ENCODE results near the gene GPT2.

Gene GPT2

DNA sequence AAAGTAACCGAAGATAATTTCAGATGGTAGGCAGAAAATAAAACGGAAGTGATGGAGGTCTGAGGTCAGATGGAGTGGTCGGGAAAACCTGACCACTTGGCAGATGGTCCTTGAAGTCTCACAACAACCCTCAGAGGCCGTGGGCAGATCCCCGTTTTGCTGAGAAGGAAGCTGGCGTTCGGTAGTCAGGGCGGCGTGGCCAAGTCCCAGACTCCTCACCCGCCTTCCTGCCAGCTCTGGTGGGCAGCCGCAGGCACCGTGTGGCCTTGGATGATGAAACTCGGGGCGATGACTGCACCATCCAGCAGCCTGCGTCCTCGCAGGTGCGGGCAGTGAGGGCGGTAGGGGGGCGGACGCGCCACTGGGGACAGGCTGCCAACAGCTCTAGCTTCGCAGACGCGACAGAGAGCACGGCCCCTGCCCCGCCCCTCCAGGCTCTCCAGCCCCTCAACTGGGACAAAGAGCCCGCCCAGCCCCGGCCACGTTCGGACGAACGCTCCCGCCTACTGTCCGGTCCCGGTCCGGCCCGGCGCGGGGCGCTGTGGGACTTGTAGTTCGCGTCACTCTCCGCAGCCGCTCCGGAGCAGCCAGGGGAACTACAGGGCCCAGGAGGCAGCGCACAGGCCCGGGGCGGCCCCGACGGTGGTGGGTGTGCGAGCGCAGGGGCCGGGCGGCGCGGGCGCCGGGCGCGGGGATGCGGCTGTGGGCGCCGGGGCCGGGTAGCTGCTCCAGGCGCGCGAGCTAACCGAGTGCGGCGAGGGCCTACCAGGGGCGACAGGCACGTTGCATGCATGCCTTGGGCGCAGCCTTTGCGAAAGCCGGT, at the start of gene GPT2:
Gene GPT2 (plus strand): TSS at position 673 of the 823 bp plus-strand sequence. CDS start 354 bp downstream, outside the sequence.
- peak; percentile 88 to 91 for DNase-seq

- DNase-seq: no peak
Observed at GRCh38 chr16:46836534-46837530, 47.3 kb upstream of the GPT2 start.

GRCh38 chr16:46839986-46840443, 44.1 kb upstream of the GPT2 start:
- DNase-seq: no peak

GRCh38 chr16:46842192-46842895, 41.8 kb upstream of the GPT2 start:
- DNase-seq: no peak

DNA sequence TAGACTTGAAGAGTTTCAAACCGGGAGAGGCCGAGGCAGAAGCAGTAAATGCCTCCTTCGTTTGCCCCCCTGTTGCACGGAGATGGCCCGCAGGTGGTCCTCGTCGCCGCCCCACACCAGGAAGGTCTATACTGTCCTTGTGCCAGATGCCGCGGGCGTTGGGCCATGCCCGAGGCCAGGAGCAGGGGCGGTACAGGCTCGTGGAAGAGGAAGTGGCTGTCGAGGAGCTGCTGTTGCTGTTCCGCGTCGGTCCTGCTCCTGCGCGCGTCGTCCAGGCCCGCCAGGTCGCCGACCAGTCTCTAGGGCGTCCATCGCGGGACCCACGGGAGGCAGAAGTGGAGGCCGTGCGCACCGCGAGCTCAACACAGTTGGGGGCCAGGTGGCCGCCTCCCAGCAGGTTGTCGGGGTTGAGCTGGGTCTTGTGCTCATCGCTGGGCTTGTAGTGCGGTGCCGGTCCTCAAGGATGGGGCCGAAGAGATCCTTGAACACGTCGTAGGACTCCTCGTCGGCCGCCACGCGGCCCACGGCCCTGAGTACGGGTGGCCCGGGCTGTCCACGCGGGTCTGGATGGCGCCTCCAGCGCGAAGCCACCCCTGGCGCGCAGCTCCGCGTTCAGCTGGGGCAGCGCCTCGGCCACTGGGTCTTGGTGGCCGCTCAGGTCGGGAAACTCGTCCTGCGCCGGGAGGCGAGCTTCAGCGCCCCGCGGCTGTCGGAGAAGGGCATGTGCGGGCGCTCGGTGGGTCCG, 40.1 kb upstream of the GPT2 start:
- DNase-seq: no peak

- no peak for DNase-seq
Observed at GRCh38 chr16:46844771-46845170, 39.4 kb upstream of the GPT2 start.

DNA sequence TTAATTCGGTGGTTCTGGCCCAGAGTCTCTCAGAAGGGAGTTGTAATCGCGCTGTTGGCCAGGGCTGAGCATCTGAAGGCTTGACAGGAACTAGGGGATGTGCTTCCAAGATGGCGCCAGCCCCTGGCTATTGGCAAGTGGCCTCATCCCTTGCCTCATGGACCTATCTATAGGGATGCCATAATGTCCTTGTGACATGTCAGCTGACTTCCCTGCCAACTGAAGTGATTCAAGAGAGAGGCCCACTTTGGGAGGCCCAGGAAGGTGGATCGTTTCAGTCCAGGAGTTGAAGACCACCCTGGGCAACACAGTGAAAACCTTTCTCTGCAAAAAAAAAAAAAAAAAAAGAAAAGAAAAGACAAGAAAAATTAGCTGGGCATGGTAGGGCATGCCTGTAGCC, 38.2 kb upstream of the GPT2 start:
- no peak for DNase-seq

DNA sequence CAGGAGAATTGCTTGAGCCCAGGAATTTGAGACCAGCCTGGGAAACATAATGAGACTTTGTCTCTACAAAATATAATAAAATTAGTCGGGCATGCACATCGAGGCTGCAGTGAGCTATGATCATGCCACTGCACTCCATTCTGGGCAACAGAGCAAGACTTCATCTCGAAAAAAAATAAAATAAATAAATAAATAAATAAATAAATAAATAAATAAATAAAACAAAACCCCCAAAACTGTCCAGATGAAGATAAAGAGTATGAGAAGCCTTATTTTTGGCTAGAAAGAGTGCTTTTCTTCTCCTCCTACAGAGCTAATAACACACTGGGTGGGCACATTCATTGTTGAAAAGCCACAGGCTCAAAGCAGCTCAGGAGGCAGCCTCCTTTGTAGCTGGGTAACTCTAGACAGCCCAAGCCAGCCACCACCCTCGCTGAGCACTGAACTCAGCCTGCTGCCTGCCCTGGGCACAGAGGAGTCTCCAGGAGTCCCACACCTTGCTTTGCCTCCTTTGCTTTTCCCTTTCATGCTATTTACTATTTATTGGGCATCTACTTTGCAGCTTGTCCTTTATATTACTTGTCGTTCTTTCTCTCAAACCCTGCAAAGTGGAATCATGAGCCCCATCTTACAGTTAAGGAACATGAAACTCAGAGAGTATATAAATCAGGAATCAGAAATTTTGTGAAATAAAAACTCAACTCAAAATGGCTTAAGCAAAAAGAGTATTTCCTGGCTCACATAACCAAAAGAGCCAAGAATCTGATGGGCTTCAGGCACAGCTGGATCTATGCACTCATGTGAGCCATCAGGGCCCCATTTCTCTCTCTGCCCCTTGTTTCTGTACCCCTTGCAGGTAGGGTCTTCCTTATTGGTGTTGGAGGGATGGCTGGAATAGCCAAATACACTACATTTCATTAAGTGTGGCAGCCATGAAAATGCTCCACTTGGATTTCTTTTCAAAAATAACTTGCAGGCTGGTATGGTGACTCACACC, 35.1 kb upstream of the GPT2 start:
- no peak for DNase-seq

DNA sequence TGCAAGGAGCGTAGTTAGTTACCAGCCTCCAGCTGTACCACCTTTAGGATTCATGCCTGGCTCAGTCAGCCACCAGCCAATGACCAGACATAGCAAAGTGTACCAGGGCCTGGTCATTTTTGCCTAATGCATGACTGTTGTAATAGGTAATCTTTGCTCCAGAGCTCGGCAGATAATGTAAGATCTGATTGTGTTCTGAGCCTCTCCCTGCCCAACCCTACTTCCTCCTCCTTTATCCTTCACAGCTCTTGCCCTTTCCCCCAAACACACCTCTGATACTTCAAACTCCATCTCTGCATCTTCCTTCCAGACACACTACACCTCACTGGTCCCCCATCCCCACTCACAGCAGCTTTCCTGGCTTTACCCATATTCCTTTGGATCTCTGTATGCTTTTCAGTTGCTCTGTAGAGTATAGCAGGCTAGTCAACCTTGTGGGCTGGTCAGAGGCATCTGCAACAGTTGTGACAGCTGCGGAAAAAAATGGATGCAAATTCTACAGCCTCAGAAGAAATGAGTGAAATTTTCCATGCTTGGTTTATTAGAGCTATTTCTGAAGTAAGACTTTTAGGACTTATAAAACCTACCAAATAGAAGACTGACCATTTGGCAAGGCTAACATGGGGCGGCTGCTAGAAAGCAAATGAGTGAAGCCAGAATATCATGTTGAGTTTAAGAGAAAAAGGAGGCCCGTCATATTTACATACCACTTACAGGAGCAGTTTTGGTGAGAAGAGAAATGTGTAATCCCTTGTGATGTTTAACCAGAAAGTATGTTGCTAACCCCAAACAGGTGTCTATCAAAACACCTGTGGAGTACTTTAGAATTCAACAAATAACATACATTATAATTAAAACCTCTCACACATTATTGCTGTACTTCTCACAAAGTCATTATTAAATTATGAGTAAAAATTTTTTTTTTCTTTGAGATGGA, 33.3 kb upstream of the GPT2 start:
- no peak for DNase-seq

DNA sequence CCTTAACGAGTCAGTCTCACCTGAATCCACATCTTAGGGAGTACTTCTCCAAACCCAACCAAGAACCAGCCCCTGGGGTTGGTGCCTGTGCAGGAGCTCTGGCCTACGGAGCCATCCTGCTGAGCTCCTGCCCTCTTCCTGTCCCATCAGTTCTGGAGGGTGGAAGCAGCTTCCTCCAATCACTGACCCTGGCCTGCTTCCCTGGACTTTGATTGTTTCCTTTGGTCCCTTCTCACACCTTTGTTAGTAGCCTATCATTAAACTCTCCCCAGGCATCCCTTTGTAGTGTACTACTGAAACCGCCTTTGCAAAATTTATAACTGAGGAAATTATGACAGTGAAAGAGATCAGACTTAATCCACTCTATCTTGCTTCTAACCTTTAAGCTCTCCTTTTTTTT, 32.0 kb upstream of the GPT2 start:
- no peak for DNase-seq

DNA sequence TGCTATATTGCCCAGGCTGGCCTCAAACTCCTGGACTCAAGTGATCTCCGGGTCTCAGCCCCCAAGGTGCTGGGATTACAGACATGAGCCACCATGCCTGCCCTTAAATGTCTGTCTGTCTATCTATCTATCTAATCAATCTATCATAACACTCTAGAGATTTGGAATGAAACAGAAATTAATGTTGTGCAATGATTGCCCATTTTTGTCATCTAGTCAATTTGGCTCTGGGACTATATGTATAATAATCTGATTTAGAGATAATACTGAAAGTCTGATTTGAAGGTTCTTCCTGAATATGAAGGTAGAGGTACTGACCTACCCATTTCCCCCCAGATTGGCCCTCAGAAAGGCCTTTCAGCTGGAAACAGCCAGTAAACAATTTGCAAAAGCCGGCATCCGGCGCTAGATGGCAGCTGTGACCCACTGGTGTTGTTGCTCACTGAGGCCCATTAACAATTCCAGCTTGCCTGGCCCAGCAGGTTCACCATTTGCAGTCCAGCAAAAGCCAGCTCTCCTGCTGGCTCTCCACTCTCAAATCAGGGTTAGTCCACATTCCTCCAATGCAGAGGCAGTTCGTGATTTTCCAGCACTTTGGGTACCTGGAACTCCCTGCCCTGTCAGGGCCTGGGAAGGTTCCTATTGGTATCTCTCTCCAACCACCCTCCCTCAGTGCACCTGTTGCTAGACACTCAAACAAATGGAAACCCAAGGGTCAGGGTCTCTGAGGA, 30.3 kb upstream of the GPT2 start:
- DNase-seq: peak; percentile 59 to 68

DNA sequence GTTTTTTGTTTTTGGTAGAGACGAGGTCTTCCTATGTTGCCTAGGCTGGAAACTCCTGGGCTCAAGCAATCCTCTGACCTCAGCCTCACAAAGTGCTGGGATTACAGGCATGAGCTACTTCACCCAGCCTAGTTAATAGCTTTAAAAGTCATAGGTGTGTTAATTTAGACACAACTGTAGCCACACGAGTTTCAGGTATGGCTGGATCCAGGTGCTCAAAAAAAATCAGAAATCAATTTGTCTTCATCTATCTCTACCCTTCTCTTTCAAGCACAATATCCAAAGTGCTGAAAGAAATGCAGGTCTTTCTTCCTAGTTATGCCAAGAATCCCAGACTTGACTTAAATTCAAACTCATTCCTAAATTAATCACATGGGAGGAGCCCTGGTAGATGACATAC, 29.3 kb upstream of the GPT2 start:
- no peak for DNase-seq

DNA sequence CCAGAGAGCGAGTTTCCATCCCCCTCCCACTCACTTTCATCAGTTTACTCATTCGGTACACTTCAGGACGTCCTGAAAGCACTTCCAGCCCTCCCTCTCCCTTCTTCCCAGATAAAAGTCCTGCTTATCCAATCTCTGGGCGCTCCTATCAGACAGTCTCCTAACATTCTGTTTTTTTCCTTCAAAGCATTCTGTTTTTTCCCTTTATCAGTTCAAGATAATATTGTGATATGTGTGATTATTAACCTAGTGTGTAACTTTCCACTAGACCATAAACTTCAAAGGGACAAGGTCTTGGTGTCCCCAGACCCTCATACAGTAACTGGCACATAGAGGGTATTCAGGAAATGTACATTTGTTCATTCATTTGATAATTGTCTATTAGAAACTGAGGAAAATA, 28.8 kb upstream of the GPT2 start:
- DNase-seq: no peak

DNA sequence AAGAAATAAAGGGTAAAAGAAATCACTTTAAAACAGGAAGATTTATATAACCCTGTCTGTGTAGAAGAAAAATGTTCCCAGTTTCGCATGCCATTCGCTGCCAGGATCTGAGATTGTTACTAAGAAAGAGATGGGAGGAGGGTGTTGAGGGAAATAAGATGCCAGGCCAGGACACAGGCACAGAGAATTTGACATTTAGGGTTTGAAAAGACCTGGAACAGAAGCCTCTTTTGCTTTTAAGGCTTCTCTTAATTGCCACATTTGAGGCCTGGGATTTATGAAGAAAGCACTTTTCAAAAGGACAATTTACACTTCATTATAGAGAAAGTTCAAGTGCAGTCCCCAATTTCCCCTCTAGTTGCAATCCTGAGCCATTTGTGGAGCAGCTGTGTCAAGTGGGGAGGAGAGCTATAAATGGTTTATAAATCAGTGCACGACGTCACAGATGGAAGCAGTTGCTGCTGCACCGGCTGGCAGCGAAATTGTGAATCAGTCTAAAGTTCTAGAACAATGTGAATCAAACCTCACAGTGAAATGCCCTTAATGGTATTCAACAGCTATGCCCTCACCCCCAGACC, 26.7 kb upstream of the GPT2 start:
- peak; percentile 25 to 49 for DNase-seq

GRCh38 chr16:46858151-46858550, 26.0 kb upstream of the GPT2 start:
- no peak for DNase-seq

DNA sequence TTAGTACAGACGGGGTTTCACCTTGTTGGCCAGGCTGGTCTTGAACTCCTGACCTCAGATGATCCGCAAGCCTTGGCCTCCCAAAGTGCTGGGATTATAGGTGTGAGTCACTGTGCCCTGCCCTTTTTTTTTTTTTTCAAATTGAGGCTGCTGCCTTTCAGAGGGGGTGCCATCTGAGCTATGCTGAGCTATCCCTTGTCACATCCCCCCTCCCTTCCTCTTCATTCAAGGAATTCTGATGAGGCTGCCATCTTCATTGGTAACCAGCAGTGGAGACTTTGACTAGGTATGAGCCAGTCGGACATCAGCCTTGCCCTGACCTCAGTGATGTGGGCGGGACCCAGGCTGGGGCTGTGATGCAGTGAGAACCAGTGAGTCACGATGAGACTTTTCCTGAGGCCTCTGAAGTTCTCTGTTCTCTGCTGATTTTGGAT, 24.4 kb upstream of the GPT2 start:
- no peak for DNase-seq

GRCh38 chr16:46862555-46863447, 21.4 kb upstream of the GPT2 start:
- DNase-seq: no peak

DNA sequence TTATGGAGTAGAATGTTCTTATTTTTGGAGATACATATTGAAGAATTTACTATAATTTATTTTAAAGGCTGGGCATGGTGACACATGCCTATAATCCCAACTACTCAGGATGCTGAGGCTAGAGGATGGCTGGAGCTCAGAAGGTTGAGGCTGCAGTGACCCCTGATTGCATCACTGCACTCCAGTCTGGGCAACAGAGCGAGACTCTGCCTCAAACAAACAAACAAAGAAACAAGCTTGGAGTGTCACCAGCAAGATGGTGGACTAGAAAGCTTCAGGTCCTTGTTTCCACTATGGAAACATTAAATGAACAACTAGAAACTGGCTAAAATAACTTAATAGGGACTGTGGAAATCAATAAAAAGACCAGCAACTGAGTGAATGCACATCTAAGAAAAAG, 17.9 kb upstream of the GPT2 start:
- no peak for DNase-seq

All from Kasumi-1 (cell line).